ENCODE measurements around the gene CEACAM1. TPM values are rescaled to one million over a fixed set of nuclear protein-coding genes. Genes with fewer than 3 reads are reported as not detected.

The CEACAM1 gene
- total RNA-seq, 1 experiment from 2014 or later: 0.95 TPM

GRCh38 chr19:42532891-42533290, 4.6 kb upstream of the CEACAM1 start:
- Histone ChIP-seq H3K4me3 (ENCODE audit: low read length) (no peak overlapping the region), H3K9me3 (ENCODE audit: low read length) (no peaks in the 10 kb centered on the region), H3K9ac (ENCODE audit: low read length) (no peak overlapping the region), H4K20me1 (ENCODE audit: low read length) (no peaks in the 10 kb centered on the region), H3K36me3 (ENCODE audit: low read depth, low read length) (no peaks in the 10 kb centered on the region), H3K27ac (ENCODE audit: low read length) (no peak overlapping the region), H3K4me2 (ENCODE audit: low read length) (no peak overlapping the region), H3F3A (ENCODE audit: low read length, unreplicated experiment) (no peaks in the 10 kb centered on the region), H3K4me1 (ENCODE audit: insufficient read depth, low read length) (peaks cover 18% of the 10 kb centered on the region), H3K79me2 (ENCODE audit: low read length) (no peaks in the 10 kb centered on the region), H2AFZ (ENCODE audit: low read length) (no peak overlapping the region), H3K9me2 (replicated peaks; ENCODE audit: low read length) (no peaks in the 10 kb centered on the region), H3K27me3 (ENCODE audit: low read length) (no peaks in the 10 kb centered on the region)
- TF ChIP-seq EZH2phosphoT487 (IDR thresholded peaks at IDR 0.05; ENCODE audit: borderline replicate concordance, low read length): no peak
- TF ChIP-seq EZH2 (IDR thresholded peaks at IDR 0.05; ENCODE audit: low read length, unreplicated experiment): no peak
- no peak for TF ChIP-seq CTCF (conservative IDR thresholded peaks at IDR 0.05; ENCODE audit: low read depth, low read length)
- POLR2A ChIA-PET (ENCODE audit: unreplicated experiment): no interaction called here
- intact Hi-C loops (cut with micrococcal nuclease): no loop called here
- no peak for ATAC-seq
- CTCF ChIA-PET: interaction anchor here (0.5 kb wide), 1 partner anchor 82 kb away, joined by 3 read pairs; no protein-coding TSS in a partner anchor
- no peak for DNase-seq
- BruUV-seq (replicated peaks): no TSS peak

- CTCF ChIA-PET: interaction anchor here (0.8 kb wide), 1 partner anchor 27 kb away, joined by 3 read pairs; no protein-coding TSS in a partner anchor
- Histone ChIP-seq H3K4me3 (ENCODE audit: low read length) (no peak overlapping the region), H3K9me2 (replicated peaks; ENCODE audit: low read length) (no peaks in the 10 kb centered on the region), H2AFZ (ENCODE audit: low read length) (no peak overlapping the region), H3K27ac (ENCODE audit: low read length) (peak overlapping the region; percentile 30; the same call in 1 of the 2 replicates), H3K9me3 (ENCODE audit: low read length) (no peaks in the 10 kb centered on the region), H3F3A (ENCODE audit: low read length, unreplicated experiment) (no peaks in the 10 kb centered on the region), H3K36me3 (ENCODE audit: low read depth, low read length) (no peaks in the 10 kb centered on the region), H3K9ac (ENCODE audit: low read length) (no peak overlapping the region), H3K4me1 (ENCODE audit: insufficient read depth, low read length) (peaks cover 18% of the 10 kb centered on the region), H3K79me2 (ENCODE audit: low read length) (no peaks in the 10 kb centered on the region), H3K27me3 (ENCODE audit: low read length) (no peaks in the 10 kb centered on the region), H3K4me2 (ENCODE audit: low read length) (0 out of 2 replicates have a peak overlapping the region, but pooled peaks have one; percentile 14), H4K20me1 (ENCODE audit: low read length) (no peaks in the 10 kb centered on the region)
- POLR2A ChIA-PET (ENCODE audit: unreplicated experiment): no interaction called here
- TF ChIP-seq EZH2 (IDR thresholded peaks at IDR 0.05; ENCODE audit: low read length, unreplicated experiment) (no peak), EZH2phosphoT487 (IDR thresholded peaks at IDR 0.05; ENCODE audit: borderline replicate concordance, low read length) (no peak), CTCF (conservative IDR thresholded peaks at IDR 0.05; ENCODE audit: low read depth, low read length) (no peak)
- ATAC-seq (peak; percentile 63), DNase-seq (peak; percentile 84)
- intact Hi-C loops (cut with micrococcal nuclease): no loop called here
- BruUV-seq (replicated peaks): no TSS peak
Measured at GRCh38 chr19:42531313-42531712, 3.0 kb upstream of the CEACAM1 start.

GRCh38 chr19:42529248-42529764, 1.0 kb upstream of the CEACAM1 start:
- peak; percentile 71 for DNase-seq
- intact Hi-C loops (cut with micrococcal nuclease): loop anchor here (1.0 kb wide), 1 partner anchor 79 kb away; no protein-coding TSS in a partner anchor
- Histone ChIP-seq H4K20me1 (ENCODE audit: low read length) (no peaks in the 10 kb centered on the region), H3K36me3 (ENCODE audit: low read depth, low read length) (no peaks in the 10 kb centered on the region), H3K9ac (ENCODE audit: low read length) (no peak overlapping the region), H3K4me3 (ENCODE audit: low read length) (no peak overlapping the region), H3K27ac (ENCODE audit: low read length) (no peak overlapping the region), H3F3A (ENCODE audit: low read length, unreplicated experiment) (no peaks in the 10 kb centered on the region), H3K27me3 (ENCODE audit: low read length) (no peaks in the 10 kb centered on the region), H2AFZ (ENCODE audit: low read length) (no peak overlapping the region), H3K9me2 (replicated peaks; ENCODE audit: low read length) (no peaks in the 10 kb centered on the region), H3K9me3 (ENCODE audit: low read length) (no peaks in the 10 kb centered on the region), H3K4me2 (ENCODE audit: low read length) (0 out of 2 replicates have a peak overlapping the region, but pooled peaks have one; percentile 17), H3K79me2 (ENCODE audit: low read length) (no peaks in the 10 kb centered on the region), H3K4me1 (ENCODE audit: insufficient read depth, low read length) (peaks cover 18% of the 10 kb centered on the region)
- TF ChIP-seq EZH2phosphoT487 (IDR thresholded peaks at IDR 0.05; ENCODE audit: borderline replicate concordance, low read length) (no peak), EZH2 (IDR thresholded peaks at IDR 0.05; ENCODE audit: low read length, unreplicated experiment) (no peak), CTCF (conservative IDR thresholded peaks at IDR 0.05; ENCODE audit: low read depth, low read length) (peak; percentile 84)
- ATAC-seq: peak; percentile 71
- POLR2A ChIA-PET (ENCODE audit: unreplicated experiment): no interaction called here
- CTCF ChIA-PET: interaction anchor here (0.6 kb wide), 2 partner anchors 99 to 262 kb away, joined by 3 to 5 read pairs; no protein-coding TSS in a partner anchor
- no TSS peak for BruUV-seq (replicated peaks)
